ENCODE measurements around the gene POLR1G. TPM values are rescaled to one million over a fixed set of nuclear protein-coding genes. Genes with fewer than 3 reads are reported as not detected.

Gene POLR1G
- total RNA-seq, 4 donors from 2014 or later: 4.0 to 8.1 (median 5.6) TPM

DNA sequence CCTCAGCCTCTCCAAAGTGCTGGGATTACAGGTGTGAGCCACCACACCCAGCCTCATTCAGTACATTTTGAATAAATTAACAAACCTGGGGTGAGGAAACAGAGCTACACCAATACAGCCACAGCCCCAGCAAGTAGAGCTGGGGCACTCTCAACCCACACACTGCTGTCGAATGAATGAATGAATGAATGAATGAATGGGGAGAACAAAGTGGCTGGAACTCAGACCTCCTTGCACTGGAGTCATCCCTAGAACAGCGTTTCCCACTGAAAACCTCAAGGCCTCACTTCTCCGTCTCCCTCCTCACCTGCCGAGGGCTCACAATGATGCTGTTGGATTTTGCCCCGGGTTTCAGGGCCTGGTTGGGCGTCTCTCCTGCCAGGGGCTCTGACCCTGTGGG is 14.4 kb downstream of the POLR1G start:
- no peak overlapping the region for H3K4me3 ChIP-seq (ENCODE audit: low read depth, poor library complexity, severe bottlenecking)
- WGBS, 2 donors: 87 to 93% methylated on average over 6 of the region's 6 CpGs
- DNase-seq (ENCODE audit: low spot score in 2 of 2): no peak
- intact Hi-C loops (cut with DNase I; ENCODE audit: low total_unique reads): no loop called here
- no peak for TF ChIP-seq POLR2A (IDR thresholded peaks at IDR 0.05)
- TF ChIP-seq CTCF (IDR thresholded peaks at IDR 0.05): no peak

DNA sequence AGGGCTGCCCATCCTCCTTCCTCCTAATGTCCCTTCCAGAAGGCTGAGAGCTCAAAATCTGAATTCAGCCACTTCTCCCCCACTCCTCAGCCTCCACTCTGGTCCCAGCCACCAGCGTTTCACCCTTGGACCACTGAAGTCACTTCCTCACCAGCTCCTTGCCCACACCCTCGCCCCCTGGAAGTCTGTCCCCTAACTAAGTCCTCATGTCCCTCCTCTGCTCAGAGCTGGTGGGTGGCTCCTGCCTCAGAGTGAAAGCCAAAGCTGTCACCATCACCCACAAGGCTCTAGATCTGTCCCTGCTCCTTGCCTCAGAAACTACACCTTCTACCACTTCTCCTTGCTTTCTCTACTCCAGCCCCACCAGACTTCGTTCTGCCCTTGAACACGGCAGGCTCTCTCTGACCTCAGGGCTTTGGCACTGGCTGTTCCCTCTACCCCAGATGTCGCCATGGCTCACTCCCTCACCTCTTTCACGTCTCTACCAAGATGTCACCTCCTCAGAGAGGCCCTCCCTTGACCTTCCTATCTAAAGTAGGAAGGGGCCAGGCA is 15.6 kb downstream of the POLR1G start:
- TF ChIP-seq CTCF (IDR thresholded peaks at IDR 0.05): no peak
- intact Hi-C loops (cut with DNase I; ENCODE audit: low total_unique reads): no loop called here
- H3K4me3 ChIP-seq (ENCODE audit: low read depth, poor library complexity, severe bottlenecking): no peak overlapping the region
- WGBS, 2 donors: 57 to 70% methylated on average over 6 of the region's 6 CpGs
- DNase-seq (ENCODE audit: low spot score in 2 of 2): no peak

DNA sequence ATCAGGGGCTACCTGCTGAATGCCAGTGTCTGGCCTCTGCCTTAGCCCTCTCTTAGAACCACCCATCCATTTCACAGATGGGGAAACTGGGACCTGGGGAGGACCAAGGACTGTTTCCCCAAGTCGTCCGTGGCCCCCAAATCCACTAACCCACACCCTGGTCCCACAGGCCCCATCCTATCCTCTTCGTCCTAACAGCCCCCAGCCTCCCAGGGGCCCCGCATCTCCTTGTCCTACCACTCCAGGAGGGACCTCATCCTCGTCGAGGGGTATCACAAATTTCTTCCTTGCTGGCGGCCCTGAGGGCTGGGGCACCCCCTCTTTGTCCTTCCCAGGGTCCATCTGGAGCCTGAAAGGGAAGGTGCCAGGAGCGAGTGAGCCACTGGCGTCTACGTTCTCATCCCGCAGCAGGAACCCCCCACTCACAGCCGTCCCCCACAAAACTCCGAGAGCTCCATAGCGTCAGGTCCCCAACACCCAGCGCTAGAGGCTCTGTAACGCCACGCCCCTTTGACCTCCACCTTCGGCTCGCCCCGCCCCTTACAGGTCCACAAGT is 16.7 kb downstream of the POLR1G start:
- intact Hi-C loops (cut with DNase I; ENCODE audit: low total_unique reads): no loop called here
- DNase-seq (ENCODE audit: low spot score in 2 of 2): peak; percentile 92 to 98
- 13 to 14% methylated on average over 20 of the region's 20 CpGs for WGBS, 2 donors
- TF ChIP-seq CTCF (IDR thresholded peaks at IDR 0.05) (no peak), POLR2A (IDR thresholded peaks at IDR 0.05) (no peak)
- H3K4me3 ChIP-seq (ENCODE audit: low read depth, poor library complexity, severe bottlenecking): peak overlapping the region; percentile 50

DNA sequence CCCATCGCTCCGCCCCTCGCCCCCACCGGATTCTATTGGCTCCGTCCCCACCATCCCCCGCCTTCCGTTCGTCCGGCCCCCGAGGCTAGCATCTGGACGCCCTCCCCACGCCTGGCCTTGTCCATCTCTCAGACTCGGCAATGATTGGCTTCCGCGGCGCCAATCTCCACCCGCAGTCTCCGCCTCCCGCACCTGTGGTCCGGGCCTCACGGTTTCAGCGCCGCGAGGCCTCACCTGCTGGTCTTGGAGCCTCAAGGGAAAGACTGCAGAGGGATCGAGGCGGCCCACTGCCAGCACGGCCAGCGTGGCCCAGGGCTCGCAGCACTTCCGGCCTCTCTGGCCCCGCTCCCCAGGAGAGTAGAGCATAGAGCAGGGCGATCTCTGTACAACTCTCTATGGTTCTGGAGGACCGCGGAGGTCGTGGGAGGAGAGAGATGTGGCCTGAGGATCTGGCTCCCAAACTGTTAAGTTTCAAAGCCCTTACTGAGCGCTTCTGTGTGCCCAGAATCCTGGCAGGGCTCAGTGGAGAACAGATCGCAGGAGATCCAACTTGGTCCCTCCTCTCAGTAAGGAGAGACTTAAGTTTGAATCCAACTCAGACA is 17.2 kb downstream of the POLR1G start, which contains the start of gene ERCC1:
ERCC1 (minus strand) TSS at position 329 of the 602 bp plus-strand sequence. CDS start 543 bp downstream, outside the sequence.
- 1 to 3% methylated on average over 17 to 35 of the region's 37 CpGs for WGBS, 2 donors
- intact Hi-C loops (cut with DNase I; ENCODE audit: low total_unique reads): no loop called here
- peak in 1 of 2 donors; percentile 72 for DNase-seq (ENCODE audit: low spot score in 2 of 2)
- TF ChIP-seq POLR2A (IDR thresholded peaks at IDR 0.05): no peak
- TF ChIP-seq CTCF (IDR thresholded peaks at IDR 0.05): no peak
- H3K4me3 ChIP-seq (ENCODE audit: low read depth, poor library complexity, severe bottlenecking): peak within 1 kb of the TSS; percentile 50

DNA sequence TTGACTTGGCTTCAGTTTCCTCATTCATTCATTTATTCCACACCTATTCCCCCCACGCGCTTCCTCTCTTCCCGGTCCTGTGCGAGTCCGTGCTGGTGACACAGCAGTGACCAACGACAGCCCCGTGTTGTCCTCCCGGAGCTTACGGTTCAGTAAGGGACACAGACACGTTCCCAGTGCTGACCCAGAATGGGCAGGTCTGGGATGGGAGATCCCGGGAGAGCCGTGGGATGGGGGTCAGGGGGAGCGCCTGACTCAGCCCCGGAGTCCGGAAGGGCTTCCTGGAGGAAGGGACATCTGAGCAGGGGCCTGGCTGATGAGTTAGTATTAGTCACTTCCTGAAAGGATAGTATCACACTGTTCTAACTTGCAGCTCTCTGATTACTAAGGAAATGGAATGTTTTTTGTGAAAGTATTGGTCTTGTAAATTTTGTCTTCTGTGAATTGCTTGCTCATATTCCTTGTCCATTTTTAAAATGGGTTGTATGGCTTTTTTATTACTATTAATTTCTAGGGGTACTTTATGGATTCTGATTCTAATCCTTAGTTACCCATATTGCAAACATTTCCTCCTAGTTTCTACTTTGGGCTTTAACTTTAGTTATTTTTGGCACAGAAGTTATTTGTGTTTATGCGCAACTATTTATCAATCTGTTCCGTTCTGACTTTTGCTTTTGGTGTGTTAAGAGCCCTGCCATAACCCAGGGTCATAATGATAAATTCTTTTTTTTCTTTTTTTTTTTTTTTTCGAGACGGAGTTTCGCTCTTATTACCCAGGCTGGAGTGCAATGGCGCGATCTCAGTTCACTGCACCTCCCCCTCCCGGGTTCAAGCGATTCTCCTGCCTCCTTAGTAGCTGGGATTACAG is 18.0 kb downstream of the POLR1G start:
- peak; percentile 63 to 94 for DNase-seq (ENCODE audit: low spot score in 2 of 2)
- intact Hi-C loops (cut with DNase I; ENCODE audit: low total_unique reads): no loop called here
- peak overlapping the region; percentile 50 for H3K4me3 ChIP-seq (ENCODE audit: low read depth, poor library complexity, severe bottlenecking)
- WGBS, 2 donors: 8% methylated on average over 24 of the region's 24 CpGs
- TF ChIP-seq POLR2A (IDR thresholded peaks at IDR 0.05) (no peak), CTCF (IDR thresholded peaks at IDR 0.05) (no peak)

All from lower leg skin (tissue), 4 donors.